ENCODE measurements around the gene LGMN.

- TF ChIP-seq POLR2A (IDR thresholded peaks at IDR 0.05; ENCODE audit: control extremely low read depth in 1 of 2, low read depth in 2 of 2, low read length in 2 of 2) (no peak), EGR1 (IDR thresholded peaks at IDR 0.05; ENCODE audit: borderline replicate concordance, low read depth, low read length) (no peak), CTCF (IDR thresholded peaks at IDR 0.05; ENCODE audit: control extremely low read depth in 1 of 3, insufficient read depth in 1 of 3, low read depth in 1 of 3, low read length in 3 of 3) (no peak), RFX5 (IDR thresholded peaks at IDR 0.05; ENCODE audit: borderline replicate concordance, low read depth, low read length) (no peak), TAF1 (IDR thresholded peaks at IDR 0.05; ENCODE audit: low read depth, low read length) (no peak), POLR2AphosphoS5 (IDR thresholded peaks at IDR 0.05; ENCODE audit: low read depth, low read length) (no peak), SP1 (IDR thresholded peaks at IDR 0.05; ENCODE audit: low read depth, low read length) (no peak), RAD21 (IDR thresholded peaks at IDR 0.05 in 1 of 2, conservative IDR thresholded peaks at IDR 0.05 in 1 of 2; ENCODE audit: low read depth in 2 of 2, low read length in 2 of 2) (no peak), HDAC6 (IDR thresholded peaks at IDR 0.05; ENCODE audit: low read depth, low read length) (no peak), SIN3A (conservative IDR thresholded peaks at IDR 0.05 in 1 of 2, IDR thresholded peaks at IDR 0.05 in 1 of 2; ENCODE audit: low read depth in 1 of 2, low read length in 2 of 2) (no peak), CHD7 (IDR thresholded peaks at IDR 0.05; ENCODE audit: insufficient replicate concordance, low read length) (no peak)
These were observed 32.2 kb upstream of the LGMN start for GRCh38 chr14:92780444-92781232.

Data from H1 (cell line).